Measurements from ENCODE around the gene RBM33.
"Not testable (repeated sequence)": the region's sequence is repeated elsewhere in the genome, so short reads cannot be mapped to it uniquely, and the experiment has no call there.

The RBM33 gene

DNA sequence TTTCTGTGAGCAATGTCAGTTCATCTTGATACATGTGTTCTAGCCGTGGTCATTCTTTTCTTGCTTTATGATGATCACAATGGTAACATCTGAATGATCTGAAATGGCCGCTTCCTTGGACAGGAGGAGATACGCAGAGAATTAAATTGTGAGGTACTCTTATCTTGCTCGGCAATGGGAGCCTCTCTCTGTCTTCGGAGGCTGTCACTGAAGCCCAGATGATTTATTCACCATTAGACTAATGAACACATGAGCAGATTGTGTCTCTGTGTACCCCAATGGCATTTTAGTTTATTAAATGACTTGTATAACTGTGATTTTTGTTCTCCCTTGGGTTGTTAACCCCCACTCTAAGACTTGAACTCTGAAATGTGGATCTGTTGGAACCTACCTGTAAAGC lies 38.6 kb downstream of the RBM33 start:
- H3K9ac ChIP-seq (ENCODE audit: low read length), result no peak overlapping the region
- no peaks in the 10 kb centered on the region for H3K9me3 ChIP-seq (ENCODE audit: control insufficient read depth, low read length)
- no peaks in the 10 kb centered on the region for H3K27me3 ChIP-seq (replicated peaks; ENCODE audit: control insufficient read depth, insufficient read depth, low read length)
- H3K4me1 ChIP-seq (ENCODE audit: control insufficient read depth, insufficient read depth, low read length), result peaks cover 5% of the 10 kb centered on the region
- peaks cover 42% of the 10 kb centered on the region for H3K36me3 ChIP-seq (ENCODE audit: control insufficient read depth, insufficient read depth, low read length, severe bottlenecking)
- no peak for DNase-seq (ENCODE audit: low read depth)
- H3K4me3 ChIP-seq (ENCODE audit: low read length), result no peak overlapping the region

DNA sequence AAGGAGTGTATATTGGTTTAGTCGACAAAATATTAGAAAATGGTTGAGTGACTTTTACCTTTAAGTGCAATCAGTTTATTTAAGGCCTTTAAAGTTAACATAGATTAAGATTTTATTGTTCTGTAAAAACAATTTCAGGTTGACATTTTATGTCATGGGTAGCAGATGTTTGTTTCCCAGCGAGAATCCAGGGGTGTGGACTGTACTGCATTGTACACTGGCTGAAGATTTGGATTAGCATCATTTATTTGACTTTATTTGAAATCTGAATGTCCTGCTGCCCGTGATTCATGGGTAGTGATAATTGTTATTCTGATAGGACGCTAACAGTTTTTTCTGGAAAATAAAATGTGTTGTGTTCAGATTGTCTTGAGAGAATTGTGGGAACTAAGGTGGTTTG lies 39.3 kb downstream of the RBM33 start:
- peaks cover 5% of the 10 kb centered on the region for H3K4me1 ChIP-seq (ENCODE audit: control insufficient read depth, insufficient read depth, low read length)
- H3K9me3 ChIP-seq (ENCODE audit: control insufficient read depth, low read length), result no peaks in the 10 kb centered on the region
- H3K27me3 ChIP-seq (replicated peaks; ENCODE audit: control insufficient read depth, insufficient read depth, low read length), result no peaks in the 10 kb centered on the region
- H3K9ac ChIP-seq (ENCODE audit: low read length), result no peak overlapping the region
- DNase-seq (ENCODE audit: low read depth), result no peak
- peaks cover 41% of the 10 kb centered on the region for H3K36me3 ChIP-seq (ENCODE audit: control insufficient read depth, insufficient read depth, low read length, severe bottlenecking)
- no peak overlapping the region for H3K4me3 ChIP-seq (ENCODE audit: low read length)

DNA sequence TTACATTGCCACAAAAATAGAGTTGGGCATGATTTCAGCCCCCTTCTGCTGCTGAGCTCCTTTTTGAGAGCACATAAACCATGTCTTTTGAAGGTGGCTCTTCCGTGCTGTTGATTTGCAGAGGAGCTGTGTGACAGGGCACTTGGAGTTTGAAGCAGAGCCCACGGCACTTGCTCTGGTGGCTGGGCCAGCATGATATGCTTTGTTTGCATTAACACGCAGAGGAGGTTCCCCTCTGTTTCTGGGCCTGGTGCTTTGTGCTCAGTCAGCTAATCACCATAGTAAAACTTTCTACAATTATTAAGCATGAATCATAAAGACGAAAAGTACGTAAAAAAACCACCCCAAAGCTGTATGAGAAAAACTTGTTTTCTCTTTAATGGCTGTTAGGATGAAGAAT lies 40.1 kb downstream of the RBM33 start:
- Histone ChIP-seq H3K4me1 (ENCODE audit: control insufficient read depth, insufficient read depth, low read length) (peaks cover 5% of the 10 kb centered on the region), H3K27me3 (replicated peaks; ENCODE audit: control insufficient read depth, insufficient read depth, low read length) (no peaks in the 10 kb centered on the region), H3K4me3 (ENCODE audit: low read length) (no peak overlapping the region), H3K9me3 (ENCODE audit: control insufficient read depth, low read length) (no peaks in the 10 kb centered on the region), H3K36me3 (ENCODE audit: control insufficient read depth, insufficient read depth, low read length, severe bottlenecking) (peaks cover 33% of the 10 kb centered on the region), H3K9ac (ENCODE audit: low read length) (no peak overlapping the region)
- DNase-seq (ENCODE audit: low read depth), result no peak

DNA sequence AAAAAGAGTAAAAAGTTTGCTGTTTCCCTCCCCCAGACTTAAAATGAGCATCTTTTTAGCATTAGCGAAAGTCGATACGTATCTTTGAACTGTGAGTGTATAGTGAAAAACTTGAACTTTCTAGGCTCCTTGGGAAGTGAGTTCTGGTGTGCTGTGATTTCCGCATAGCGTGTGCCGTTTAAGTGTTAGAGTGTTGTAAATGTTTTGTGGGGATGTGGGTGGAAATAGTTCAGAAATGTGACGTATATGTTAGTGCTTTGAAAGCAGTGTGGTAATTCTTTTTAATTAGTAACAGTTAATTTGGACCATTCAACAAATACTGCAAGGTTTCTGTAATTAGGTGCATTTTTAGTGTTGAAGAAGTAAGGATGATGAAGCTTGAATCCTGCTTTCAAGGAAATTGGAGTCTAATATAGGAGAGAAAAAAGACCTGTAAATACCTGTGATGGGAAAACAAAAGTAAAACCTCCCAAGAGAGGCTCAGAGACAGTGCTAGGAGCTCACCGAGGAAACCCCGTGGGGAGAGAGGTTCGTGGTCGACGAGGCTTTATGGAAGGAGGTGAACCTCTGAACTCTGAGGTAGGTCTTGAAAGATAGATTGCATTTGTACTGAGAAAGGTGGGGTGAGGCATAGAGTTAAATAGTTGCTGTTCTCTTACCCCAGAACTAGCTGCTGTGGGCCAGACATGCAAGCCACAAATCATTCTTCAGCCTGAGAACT lies 40.8 kb downstream of the RBM33 start:
- Histone ChIP-seq H3K9ac (ENCODE audit: low read length) (no peak overlapping the region), H3K36me3 (ENCODE audit: control insufficient read depth, insufficient read depth, low read length, severe bottlenecking) (peaks cover 27% of the 10 kb centered on the region), H3K4me3 (ENCODE audit: low read length) (no peak overlapping the region), H3K27me3 (replicated peaks; ENCODE audit: control insufficient read depth, insufficient read depth, low read length) (no peaks in the 10 kb centered on the region), H3K4me1 (ENCODE audit: control insufficient read depth, insufficient read depth, low read length) (peaks cover 5% of the 10 kb centered on the region), H3K9me3 (ENCODE audit: control insufficient read depth, low read length) (no peaks in the 10 kb centered on the region)
- DNase-seq (ENCODE audit: low read depth), result no peak

DNA sequence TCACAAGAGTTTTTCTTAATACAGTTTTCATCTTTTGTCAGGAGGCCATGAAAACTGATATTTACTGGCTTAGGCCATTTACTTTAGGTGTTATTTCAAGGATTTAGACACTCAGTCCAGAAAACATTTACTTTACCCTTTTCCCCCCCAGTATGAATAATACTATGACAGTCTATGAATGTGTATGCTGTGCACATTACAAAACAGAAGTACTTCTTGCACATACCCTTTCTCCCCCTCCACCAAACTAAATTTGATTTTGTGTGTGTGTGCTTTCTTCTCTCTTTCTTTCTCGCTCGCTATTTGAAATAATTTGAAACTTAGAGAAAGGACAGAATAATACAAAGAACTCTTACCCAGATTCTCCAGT lies 41.3 kb downstream of the RBM33 start:
- Histone ChIP-seq H3K36me3 (ENCODE audit: control insufficient read depth, insufficient read depth, low read length, severe bottlenecking) (peaks cover 21% of the 10 kb centered on the region), H3K27me3 (replicated peaks; ENCODE audit: control insufficient read depth, insufficient read depth, low read length) (no peaks in the 10 kb centered on the region), H3K9ac (ENCODE audit: low read length) (no peak overlapping the region), H3K4me1 (ENCODE audit: control insufficient read depth, insufficient read depth, low read length) (peaks cover 5% of the 10 kb centered on the region), H3K4me3 (ENCODE audit: low read length) (no peak overlapping the region), H3K9me3 (ENCODE audit: control insufficient read depth, low read length) (no peaks in the 10 kb centered on the region)
- DNase-seq (ENCODE audit: low read depth), result no peak

DNA sequence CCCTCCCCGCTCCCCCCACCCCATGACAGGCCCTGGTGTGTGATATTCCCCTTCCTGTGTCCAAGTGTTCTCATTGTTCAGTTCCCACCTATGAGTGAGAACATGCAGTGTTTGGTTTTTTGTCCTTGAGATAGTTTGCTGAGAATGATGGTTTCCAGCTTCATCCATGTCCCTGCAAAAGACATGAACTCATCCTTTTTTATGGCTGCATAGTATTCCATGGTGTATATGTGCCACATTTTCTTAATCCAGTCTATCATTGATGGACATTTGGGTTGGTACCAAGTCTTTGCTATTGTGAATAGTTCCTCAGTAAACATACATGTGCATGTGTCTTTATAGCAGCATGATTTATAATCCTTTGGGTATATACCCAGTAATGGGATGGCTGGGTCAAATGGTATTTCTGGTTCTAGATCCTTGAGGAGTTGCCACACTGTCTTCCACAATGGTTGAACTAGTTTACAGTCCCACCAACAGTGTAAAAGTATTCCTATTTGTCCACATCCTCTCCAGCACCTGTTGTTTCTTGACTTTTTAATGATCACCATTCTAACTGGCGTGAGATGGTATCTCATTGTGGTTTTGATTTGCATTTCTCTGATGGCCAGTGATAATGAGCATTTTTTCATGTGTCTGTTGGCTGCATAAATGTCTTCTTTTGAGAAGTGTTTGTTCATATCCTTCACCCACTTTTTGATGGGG lies 42.3 kb downstream of the RBM33 start:
- H3K36me3 ChIP-seq (ENCODE audit: control insufficient read depth, insufficient read depth, low read length, severe bottlenecking), result peaks cover 12% of the 10 kb centered on the region
- not testable (repeated sequence) for H3K4me1 ChIP-seq (ENCODE audit: control insufficient read depth, insufficient read depth, low read length); H3K27me3 ChIP-seq (replicated peaks; ENCODE audit: control insufficient read depth, insufficient read depth, low read length); H3K4me3 ChIP-seq (ENCODE audit: low read length); DNase-seq (ENCODE audit: low read depth); H3K9ac ChIP-seq (ENCODE audit: low read length); H3K9me3 ChIP-seq (ENCODE audit: control insufficient read depth, low read length)

DNA sequence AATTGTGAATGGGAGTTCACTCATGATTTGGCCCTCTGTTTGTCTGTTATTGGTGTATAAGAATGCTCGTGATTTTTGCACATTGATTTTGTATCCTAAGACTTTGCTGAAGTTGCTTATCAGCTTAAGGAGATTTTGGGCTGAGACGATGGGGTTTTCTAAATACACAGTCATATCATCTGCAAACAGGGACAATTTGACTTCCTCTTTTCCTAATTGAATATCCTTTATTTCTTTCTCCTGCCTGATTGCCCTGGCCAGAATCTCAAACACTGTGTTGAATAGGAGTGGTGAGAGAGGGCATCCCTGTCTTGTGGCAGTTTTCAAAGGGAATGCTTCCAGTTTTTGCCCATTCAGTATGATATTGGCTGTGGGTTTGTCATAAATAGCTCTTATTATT lies 43.8 kb downstream of the RBM33 start:
- H3K36me3 ChIP-seq (ENCODE audit: control insufficient read depth, insufficient read depth, low read length, severe bottlenecking); H3K9ac ChIP-seq (ENCODE audit: low read length); H3K27me3 ChIP-seq (replicated peaks; ENCODE audit: control insufficient read depth, insufficient read depth, low read length); H3K9me3 ChIP-seq (ENCODE audit: control insufficient read depth, low read length); H3K4me3 ChIP-seq (ENCODE audit: low read length); DNase-seq (ENCODE audit: low read depth); H3K4me1 ChIP-seq (ENCODE audit: control insufficient read depth, insufficient read depth, low read length): not testable (repeated sequence)

DNA sequence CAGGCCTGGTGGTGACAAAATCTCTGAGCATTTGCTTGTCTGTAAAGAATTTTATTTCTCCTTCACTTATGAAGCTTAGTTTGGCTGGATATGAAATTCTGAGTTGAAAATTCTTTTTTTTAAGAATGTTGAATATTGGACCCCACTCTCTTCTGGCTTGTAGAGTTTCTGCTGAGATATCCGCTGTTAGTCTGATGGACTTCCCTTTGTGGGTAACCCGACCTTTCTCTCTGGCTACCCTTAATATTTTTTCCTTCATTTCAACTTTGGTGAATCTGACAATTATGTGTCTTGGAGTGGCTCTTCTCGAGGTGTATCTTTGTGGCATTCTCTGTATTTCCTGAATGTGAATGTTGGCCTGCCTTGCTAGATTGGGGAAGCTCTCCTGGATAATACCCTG lies 46.2 kb downstream of the RBM33 start:
- not testable (repeated sequence) for H3K9ac ChIP-seq (ENCODE audit: low read length); H3K4me1 ChIP-seq (ENCODE audit: control insufficient read depth, insufficient read depth, low read length); H3K36me3 ChIP-seq (ENCODE audit: control insufficient read depth, insufficient read depth, low read length, severe bottlenecking); H3K27me3 ChIP-seq (replicated peaks; ENCODE audit: control insufficient read depth, insufficient read depth, low read length); H3K9me3 ChIP-seq (ENCODE audit: control insufficient read depth, low read length); H3K4me3 ChIP-seq (ENCODE audit: low read length); DNase-seq (ENCODE audit: low read depth)

DNA sequence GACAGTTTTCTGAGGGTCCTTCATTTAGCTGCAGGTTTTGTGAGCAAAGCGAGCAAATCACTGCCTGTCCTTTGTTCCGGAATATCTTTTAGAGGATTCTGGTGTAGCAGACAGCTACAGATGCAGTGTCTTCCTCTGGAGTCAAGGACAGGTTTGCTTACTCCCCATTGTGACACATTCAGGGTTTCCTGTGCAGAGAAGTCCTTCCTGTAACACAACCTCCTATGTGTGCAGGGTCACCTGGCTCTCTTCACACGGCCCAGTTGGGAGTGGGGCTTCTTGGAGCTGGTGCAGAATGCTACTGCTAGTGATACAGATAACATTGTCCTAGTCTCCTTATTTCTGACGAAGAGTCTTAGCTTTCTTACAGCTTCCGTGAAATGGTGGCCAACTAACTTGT lies 47.9 kb downstream of the RBM33 start:
- no peak for DNase-seq (ENCODE audit: low read depth)
- no peaks in the 10 kb centered on the region for H3K4me1 ChIP-seq (ENCODE audit: control insufficient read depth, insufficient read depth, low read length)
- H3K9ac ChIP-seq (ENCODE audit: low read length), result no peak overlapping the region
- no peaks in the 10 kb centered on the region for H3K27me3 ChIP-seq (replicated peaks; ENCODE audit: control insufficient read depth, insufficient read depth, low read length)
- no peaks in the 10 kb centered on the region for H3K36me3 ChIP-seq (ENCODE audit: control insufficient read depth, insufficient read depth, low read length, severe bottlenecking)
- H3K9me3 ChIP-seq (ENCODE audit: control insufficient read depth, low read length), result no peaks in the 10 kb centered on the region
- H3K4me3 ChIP-seq (ENCODE audit: low read length), result no peak overlapping the region

DNA sequence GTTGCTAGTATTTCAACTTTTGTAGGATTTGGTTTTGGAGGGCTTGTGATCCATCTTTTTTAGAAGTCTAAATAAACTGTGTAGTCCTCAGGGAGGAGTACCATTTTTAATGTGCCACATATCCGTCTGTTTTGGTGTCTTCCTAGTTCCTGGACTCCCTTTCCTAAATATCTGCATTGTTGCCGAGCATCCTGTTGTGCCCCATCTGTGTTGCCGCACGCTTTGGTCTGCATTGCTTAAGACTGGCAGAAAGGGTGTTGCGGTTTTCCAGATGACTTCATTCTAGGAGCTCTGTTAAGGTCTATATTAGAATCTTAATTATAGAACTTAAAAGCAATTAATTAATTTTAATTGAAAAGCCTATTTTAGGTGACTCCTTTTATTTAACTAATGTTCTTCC lies 49.4 kb downstream of the RBM33 start:
- H3K4me1 ChIP-seq (ENCODE audit: control insufficient read depth, insufficient read depth, low read length), result no peaks in the 10 kb centered on the region
- DNase-seq (ENCODE audit: low read depth), result no peak

DNA sequence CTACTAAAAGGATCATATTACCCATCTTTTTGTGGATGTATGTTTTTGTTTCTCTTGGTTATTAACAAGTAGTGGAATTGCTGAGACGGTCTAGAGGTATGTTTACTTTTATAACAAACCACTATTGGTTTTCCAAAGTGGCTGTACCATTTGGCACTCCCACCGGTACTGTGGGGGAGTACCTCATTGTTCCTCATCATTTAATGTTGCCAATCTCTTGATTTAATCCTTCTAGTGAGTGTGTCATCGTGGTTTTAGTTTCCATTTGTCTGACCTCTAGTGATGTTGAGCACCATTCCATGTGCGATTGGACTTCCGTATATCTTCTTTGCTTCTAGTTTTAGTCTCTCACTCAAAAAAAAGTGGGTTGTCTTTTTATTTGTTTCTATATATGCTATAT lies 50.4 kb downstream of the RBM33 start:
- no peaks in the 10 kb centered on the region for H3K36me3 ChIP-seq (ENCODE audit: control insufficient read depth, insufficient read depth, low read length, severe bottlenecking)
- H3K9ac ChIP-seq (ENCODE audit: low read length), result no peak overlapping the region
- no peaks in the 10 kb centered on the region for H3K4me1 ChIP-seq (ENCODE audit: control insufficient read depth, insufficient read depth, low read length)
- no peaks in the 10 kb centered on the region for H3K9me3 ChIP-seq (ENCODE audit: control insufficient read depth, low read length)
- no peaks in the 10 kb centered on the region for H3K27me3 ChIP-seq (replicated peaks; ENCODE audit: control insufficient read depth, insufficient read depth, low read length)
- no peak for DNase-seq (ENCODE audit: low read depth)
- no peak overlapping the region for H3K4me3 ChIP-seq (ENCODE audit: low read length)

More for the DNA sequence above, 49.4 kb downstream of the RBM33 start:
- H3K4me3 ChIP-seq (ENCODE audit: low read length), result no peak overlapping the region
- H3K36me3 ChIP-seq (ENCODE audit: control insufficient read depth, insufficient read depth, low read length, severe bottlenecking), result no peaks in the 10 kb centered on the region
- H3K9ac ChIP-seq (ENCODE audit: low read length), result no peak overlapping the region
- H3K27me3 ChIP-seq (replicated peaks; ENCODE audit: control insufficient read depth, insufficient read depth, low read length), result no peaks in the 10 kb centered on the region
- no peaks in the 10 kb centered on the region for H3K9me3 ChIP-seq (ENCODE audit: control insufficient read depth, low read length)

DNA sequence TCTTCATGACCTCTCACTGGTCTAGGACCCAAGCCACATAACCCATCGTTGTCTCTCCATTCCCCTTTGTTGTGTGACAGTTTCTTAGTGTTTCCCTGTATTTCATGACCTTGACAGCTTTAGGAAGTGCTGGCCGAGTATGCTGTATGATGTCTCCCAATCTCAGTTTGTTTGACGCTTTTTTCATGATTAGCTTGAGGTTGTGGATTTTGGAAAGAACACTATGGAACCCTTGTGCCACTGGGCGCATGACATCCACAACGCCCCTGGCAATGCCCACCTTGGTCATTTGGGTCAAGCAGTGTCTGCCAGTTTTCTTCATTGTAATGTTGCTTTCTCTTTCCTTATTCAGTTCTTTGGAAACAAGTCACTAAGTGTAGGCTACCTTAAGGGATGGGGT lies 52.3 kb downstream of the RBM33 start:
- Histone ChIP-seq H3K9ac (ENCODE audit: low read length) (no peak overlapping the region), H3K27me3 (replicated peaks; ENCODE audit: control insufficient read depth, insufficient read depth, low read length) (no peaks in the 10 kb centered on the region), H3K4me3 (ENCODE audit: low read length) (no peak overlapping the region), H3K9me3 (ENCODE audit: control insufficient read depth, low read length) (no peaks in the 10 kb centered on the region), H3K4me1 (ENCODE audit: control insufficient read depth, insufficient read depth, low read length) (no peaks in the 10 kb centered on the region), H3K36me3 (ENCODE audit: control insufficient read depth, insufficient read depth, low read length, severe bottlenecking) (peaks cover 12% of the 10 kb centered on the region)
- DNase-seq (ENCODE audit: low read depth), result no peak

All from adipocyte (in vitro differentiated cells).